Mesendoderm (in vitro differentiated cells): Measurements from ENCODE around the gene C5orf34.

Experiments used
- DNase-seq: peaks from one replicate; pipeline ENCODE4 v3.0.0; 2013
- H2AK5ac ChIP-seq: 2 replicates; pipeline ENCODE4 v1.6.1; 2013; ENCODE audit warnings: low read length, inconsistent platforms
- H2BK120ac ChIP-seq: 2 replicates; pipeline ENCODE4 v1.6.1; 2013; ENCODE audit warnings: low read depth, mild to moderate bottlenecking, low read length, moderate library complexity, mixed read lengths
- H2BK15ac ChIP-seq: replicated peaks from 2 replicates; pipeline ENCODE4 v1.6.1; 2013; ENCODE audit warnings: low read depth, mild to moderate bottlenecking, moderate library complexity
- H2BK5ac ChIP-seq: 2 replicates; pipeline ENCODE4 v1.6.1; 2013; ENCODE audit warnings: low read length, inconsistent platforms
- H3K18ac ChIP-seq: 2 replicates; pipeline ENCODE4 v1.6.1; 2013; ENCODE audit warnings: mild to moderate bottlenecking, low read length, mixed read lengths
- H3K23ac ChIP-seq: one replicate; pipeline ENCODE4 v1.6.1; 2013; ENCODE audit warnings: low read length
- H3K27ac ChIP-seq: 2 replicates; pipeline ENCODE4 v1.5.1; 2013; ENCODE audit warnings: low read depth, mild to moderate bottlenecking, inconsistent platforms, low read length, moderate library complexity
- H3K27me3 ChIP-seq: 2 replicates; pipeline ENCODE4 v1.6.1; 2013; ENCODE audit warnings: low read length, control low read depth, mild to moderate bottlenecking, inconsistent platforms; ENCODE audit not compliant: insufficient read depth, poor library complexity
- H3K36me3 ChIP-seq: 2 replicates; pipeline ENCODE4 v1.6.1; 2013; ENCODE audit warnings: low read length, inconsistent platforms; ENCODE audit not compliant: control insufficient read depth, insufficient read depth
- H3K4ac ChIP-seq: one replicate; pipeline ENCODE4 v1.6.1; 2013; ENCODE audit warnings: low read depth, mild to moderate bottlenecking, low read length, moderate library complexity
- H3K4me1 ChIP-seq: 2 replicates; pipeline ENCODE4 v1.6.1; 2013; ENCODE audit warnings: low read depth, low read length, inconsistent platforms; ENCODE audit not compliant: control insufficient read depth
- H3K4me2 ChIP-seq: 2 replicates; pipeline ENCODE4 v1.6.1; 2013; ENCODE audit warnings: low read length
- H3K4me3 ChIP-seq: 2 replicates; pipeline ENCODE4 v1.5.1; 2013; ENCODE audit warnings: mild to moderate bottlenecking, low read length
- H3K56ac ChIP-seq: one replicate; pipeline ENCODE4 v1.6.1; 2013; ENCODE audit warnings: low read length
- H3K79me1 ChIP-seq: 2 replicates; pipeline ENCODE4 v1.6.1; 2013; ENCODE audit warnings: low read length, inconsistent platforms
- H3K79me2 ChIP-seq: 2 replicates; pipeline ENCODE4 v1.6.1; 2013; ENCODE audit warnings: mild to moderate bottlenecking, low read length; ENCODE audit not compliant: control insufficient read depth, insufficient read depth
- H3K9ac ChIP-seq: 2 replicates; pipeline ENCODE4 v1.6.1; 2013; ENCODE audit warnings: low read length, inconsistent platforms
- H4K5ac ChIP-seq: one replicate; pipeline ENCODE4 v1.6.1; 2013; ENCODE audit warnings: low read length
- H4K8ac ChIP-seq: one replicate; pipeline ENCODE4 v1.6.1; 2013; ENCODE audit warnings: low read depth, mild to moderate bottlenecking, control low read depth, low read length, moderate library complexity
- WGBS: extraction: QIAGEN DNeasy Blood & Tissue Kit; methylation state at CpG from one replicate; pipeline ENCODE4 v1.1.7; 2013; ENCODE audit warnings: low lambda C conversion rate, missing lambda C conversion rate; ENCODE audit not compliant: insufficient coverage; ENCODE audit errors: extremely low coverage; 5-methylcytosine and 5-hydroxymethylcytosine counted together

The C5orf34 gene

DNA sequence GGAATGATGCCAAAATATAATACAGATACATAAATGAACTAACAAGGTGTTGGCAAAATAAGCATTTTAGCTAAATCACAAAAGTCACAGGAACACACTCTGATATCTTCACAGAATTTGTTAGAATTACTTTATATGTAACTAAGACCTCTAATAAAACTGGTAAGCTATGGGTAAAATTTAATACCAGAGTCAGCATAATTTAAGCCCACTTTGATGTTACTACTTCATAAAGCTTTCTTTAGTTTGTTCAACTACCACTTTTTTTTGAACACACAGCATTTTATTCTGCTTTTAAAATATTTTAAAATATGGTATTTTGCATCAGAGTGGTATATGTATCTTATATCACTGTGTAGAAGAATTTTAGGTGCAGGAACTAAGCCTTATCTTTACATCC lies 22.0 kb upstream of the C5orf34 start:
- H3K4ac ChIP-seq, result no peak overlapping the region
- H3K4me2 ChIP-seq, result no peak overlapping the region
- no peak overlapping the region for H3K4me3 ChIP-seq
- no peak overlapping the region for H3K18ac ChIP-seq
- no peak overlapping the region for H2AK5ac ChIP-seq
- H4K8ac ChIP-seq, result no peak overlapping the region
- no peak overlapping the region for H2BK120ac ChIP-seq
- no peak overlapping the region for H3K9ac ChIP-seq
- no peaks in the 10 kb centered on the region for H3K4me1 ChIP-seq
- H3K27me3 ChIP-seq, result no peaks in the 10 kb centered on the region
- H2BK15ac ChIP-seq, result no peak overlapping the region
- H3K79me2 ChIP-seq, result no peaks in the 10 kb centered on the region
- H3K79me1 ChIP-seq, result no peaks in the 10 kb centered on the region
- H2BK5ac ChIP-seq, result no peak overlapping the region
- no peak overlapping the region for H4K5ac ChIP-seq
- no peak overlapping the region for H3K27ac ChIP-seq
- DNase-seq, result no peak
- H3K36me3 ChIP-seq, result no peaks in the 10 kb centered on the region
- H3K23ac ChIP-seq, result no peak overlapping the region
- no peak overlapping the region for H3K56ac ChIP-seq

DNA sequence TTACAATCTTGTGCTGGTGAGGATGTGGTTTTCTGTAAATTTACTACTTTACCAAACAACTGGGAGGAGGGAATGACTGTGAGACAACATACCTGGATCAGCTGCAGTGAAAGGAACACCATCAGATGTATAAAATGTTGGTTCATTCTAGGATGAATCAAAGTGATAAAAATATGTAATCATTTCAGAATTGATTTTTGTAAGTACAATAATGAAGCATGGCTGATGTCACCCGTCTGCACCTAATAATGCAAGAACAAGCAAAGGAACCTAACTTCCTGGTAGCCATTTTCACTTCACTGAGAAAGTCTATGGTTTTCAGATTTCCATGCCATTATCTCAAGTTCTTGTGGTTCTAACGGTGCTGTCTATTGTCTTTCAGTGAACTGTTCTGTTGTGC lies 18.7 kb upstream of the C5orf34 start:
- no CpG with 5 or more reads among the region's 2 CpGs for WGBS
- DNase-seq, result no peak

DNA sequence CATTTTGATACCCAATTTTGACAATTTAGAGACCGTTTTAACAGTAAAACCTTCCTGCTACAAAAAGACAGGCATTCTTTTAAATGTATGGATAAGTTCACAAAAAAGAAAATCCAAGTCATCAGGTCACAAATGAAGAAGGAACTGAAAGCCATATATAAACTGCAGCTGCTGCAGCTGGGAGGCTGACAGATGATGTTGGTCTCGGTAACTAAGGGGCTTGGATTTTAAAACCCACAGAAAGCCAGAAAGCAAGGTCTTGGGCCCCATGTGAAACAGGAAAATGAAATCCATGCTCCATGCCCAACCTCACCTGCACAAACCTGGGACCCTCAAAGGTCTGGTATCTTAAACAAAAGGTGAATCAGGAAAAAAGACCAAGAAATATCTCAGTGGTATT lies 15.7 kb upstream of the C5orf34 start:
- no peak overlapping the region for H2BK120ac ChIP-seq
- no peak overlapping the region for H3K4me2 ChIP-seq
- H4K8ac ChIP-seq, result no peak overlapping the region
- no peak overlapping the region for H3K18ac ChIP-seq
- H3K56ac ChIP-seq, result no peak overlapping the region
- no peak overlapping the region for H2BK5ac ChIP-seq
- no peaks in the 10 kb centered on the region for H3K27me3 ChIP-seq
- no peak overlapping the region for H3K27ac ChIP-seq
- no peak overlapping the region for H3K4me3 ChIP-seq
- no peak overlapping the region for H4K5ac ChIP-seq
- H3K9ac ChIP-seq, result no peak overlapping the region
- H3K79me1 ChIP-seq, result no peaks in the 10 kb centered on the region
- no peak overlapping the region for H2BK15ac ChIP-seq
- peaks cover 6% of the 10 kb centered on the region for H3K36me3 ChIP-seq
- H3K4ac ChIP-seq, result no peak overlapping the region
- DNase-seq, result no peak
- no peaks in the 10 kb centered on the region for H3K4me1 ChIP-seq
- no peak overlapping the region for H2AK5ac ChIP-seq
- no peak overlapping the region for H3K23ac ChIP-seq
- H3K79me2 ChIP-seq, result no peaks in the 10 kb centered on the region
- WGBS, result no CpG with 5 or more reads among the region's 2 CpGs

More for the DNA sequence above, 18.7 kb upstream of the C5orf34 start:
- H4K5ac ChIP-seq, result no peak overlapping the region
- no peak overlapping the region for H3K56ac ChIP-seq
- no peaks in the 10 kb centered on the region for H3K79me1 ChIP-seq
- H3K4me3 ChIP-seq, result no peak overlapping the region
- H3K36me3 ChIP-seq, result peaks cover 4% of the 10 kb centered on the region
- H3K27me3 ChIP-seq, result no peaks in the 10 kb centered on the region
- no peak overlapping the region for H3K4ac ChIP-seq
- no peak overlapping the region for H3K23ac ChIP-seq
- H3K9ac ChIP-seq, result no peak overlapping the region
- no peak overlapping the region for H2AK5ac ChIP-seq
- H2BK15ac ChIP-seq, result no peak overlapping the region
- no peak overlapping the region for H2BK5ac ChIP-seq
- no peaks in the 10 kb centered on the region for H3K79me2 ChIP-seq
- no peak overlapping the region for H2BK120ac ChIP-seq
- H3K27ac ChIP-seq, result no peak overlapping the region
- H3K4me1 ChIP-seq, result no peaks in the 10 kb centered on the region
- no peak overlapping the region for H4K8ac ChIP-seq
- H3K4me2 ChIP-seq, result no peak overlapping the region
- no peak overlapping the region for H3K18ac ChIP-seq

DNA sequence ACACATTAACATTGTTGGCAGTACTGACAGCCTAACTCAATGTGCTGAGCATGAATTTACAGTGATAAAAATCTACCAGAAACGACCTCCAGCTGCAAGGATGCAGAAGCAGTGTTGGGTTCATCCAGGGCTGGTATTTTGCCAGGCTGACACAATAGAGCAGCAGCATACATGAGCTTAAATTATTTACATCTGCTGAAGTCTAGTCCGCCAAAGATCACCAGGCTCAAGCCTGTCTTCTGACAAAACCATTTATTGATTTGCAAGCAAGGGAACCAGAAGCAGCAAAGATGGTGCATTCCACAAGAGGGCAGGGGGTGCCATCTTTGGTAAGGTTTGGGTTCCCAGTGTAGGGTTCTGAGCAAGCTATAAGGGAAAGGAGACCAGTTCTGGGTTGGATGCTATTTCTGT lies 8.7 kb upstream of the C5orf34 start:
- Histone ChIP-seq H2BK15ac (no peak overlapping the region), H4K5ac (no peak overlapping the region), H2BK120ac (no peak overlapping the region), H3K4me3 (no peak overlapping the region), H3K23ac (no peak overlapping the region), H3K79me1 (no peaks in the 10 kb centered on the region), H3K36me3 (peaks cover 8% of the 10 kb centered on the region), H3K56ac (no peak overlapping the region), H3K27me3 (no peaks in the 10 kb centered on the region), H3K4ac (no peak overlapping the region), H3K4me1 (no peaks in the 10 kb centered on the region), H3K9ac (no peak overlapping the region), H3K18ac (no peak overlapping the region), H2AK5ac (no peak overlapping the region), H3K4me2 (no peak overlapping the region), H4K8ac (no peak overlapping the region), H2BK5ac (no peak overlapping the region), H3K27ac (no peak overlapping the region), H3K79me2 (no peaks in the 10 kb centered on the region)
- WGBS, result no CpG with 5 or more reads among the region's 2 CpGs
- DNase-seq, result no peak

DNA sequence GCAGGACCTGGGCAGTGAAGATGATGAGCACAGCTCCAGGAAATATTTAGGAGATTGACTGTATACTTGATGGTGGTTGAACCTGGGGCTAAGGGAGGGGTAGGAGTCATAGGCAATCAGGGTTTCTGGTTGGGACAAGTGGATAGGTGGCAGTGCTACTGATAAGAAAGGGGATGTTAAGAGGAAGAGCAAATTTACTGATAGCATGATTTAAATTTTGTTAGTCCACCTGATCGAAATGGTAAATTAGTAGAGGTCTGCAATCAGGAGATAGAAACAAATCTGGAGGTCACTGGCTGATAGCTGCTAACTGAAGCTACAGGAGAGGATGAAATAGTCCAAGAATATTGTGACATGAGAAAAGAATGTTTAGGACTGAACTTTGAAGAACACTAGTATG lies 5.7 kb upstream of the C5orf34 start:
- Histone ChIP-seq H4K8ac (no peak overlapping the region), H3K79me1 (no peaks in the 10 kb centered on the region), H2BK120ac (no peak overlapping the region), H3K4ac (no peak overlapping the region), H3K36me3 (peaks cover 6% of the 10 kb centered on the region), H3K4me2 (no peak overlapping the region), H2AK5ac (no peak overlapping the region), H3K18ac (no peak overlapping the region), H2BK5ac (no peak overlapping the region), H3K4me1 (no peaks in the 10 kb centered on the region), H3K27me3 (no peaks in the 10 kb centered on the region), H4K5ac (no peak overlapping the region), H3K27ac (no peak overlapping the region), H3K23ac (no peak overlapping the region), H3K4me3 (no peak overlapping the region), H2BK15ac (no peak overlapping the region), H3K56ac (no peak overlapping the region), H3K79me2 (no peaks in the 10 kb centered on the region), H3K9ac (no peak overlapping the region)
- WGBS, result no CpG with 5 or more reads among the region's 1 CpG
- DNase-seq, result no peak

DNA sequence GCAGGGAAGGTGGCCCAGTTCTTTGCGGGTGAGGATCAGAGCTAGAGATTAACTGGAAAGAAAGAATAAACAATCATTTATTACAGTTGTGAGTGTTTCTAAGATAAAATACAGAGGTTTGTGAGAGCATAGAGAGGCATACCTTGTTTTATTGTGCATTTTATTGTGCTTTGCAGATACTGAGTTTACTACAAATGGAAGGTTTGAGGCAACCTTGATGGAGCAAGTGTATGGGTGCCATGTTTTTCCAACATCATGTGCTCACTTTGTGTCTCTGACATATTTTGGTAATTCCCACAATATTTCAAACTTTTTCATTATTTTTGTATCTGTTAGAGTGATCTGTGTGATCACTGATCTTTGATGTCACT lies 715 bp upstream of the C5orf34 start:
- no peak overlapping the region for H3K23ac ChIP-seq
- H2BK5ac ChIP-seq, result no peak overlapping the region
- no peak overlapping the region for H2AK5ac ChIP-seq
- no peak overlapping the region for H4K5ac ChIP-seq
- peak overlapping the region; percentile 83 for H3K56ac ChIP-seq
- no peaks in the 10 kb centered on the region for H3K4me1 ChIP-seq
- peak overlapping the region; percentile 3 for H4K8ac ChIP-seq
- DNase-seq, result no peak
- no CpG with 5 or more reads among the region's 1 CpG for WGBS
- no peak overlapping the region for H3K4me3 ChIP-seq
- H2BK120ac ChIP-seq, result no peak overlapping the region
- peak overlapping the region; percentile 11 for H3K9ac ChIP-seq
- H2BK15ac ChIP-seq, result no peak overlapping the region
- no peaks in the 10 kb centered on the region for H3K36me3 ChIP-seq
- H3K79me2 ChIP-seq, result peaks cover 5% of the 10 kb centered on the region
- no peak overlapping the region for H3K4ac ChIP-seq
- no peak overlapping the region for H3K4me2 ChIP-seq
- no peaks in the 10 kb centered on the region for H3K27me3 ChIP-seq
- no peak overlapping the region for H3K18ac ChIP-seq
- no peak overlapping the region for H3K27ac ChIP-seq
- no peaks in the 10 kb centered on the region for H3K79me1 ChIP-seq
